Measurements from ENCODE around the gene NR6A1. TPM values are rescaled to one million over a fixed set of nuclear protein-coding genes. Genes with fewer than 3 reads are reported as not detected.
A peak's percentile ranks its signal among the peaks of the same experiment; 100 is the strongest.

The NR6A1 gene
- total and polyA plus RNA-seq, 2 experiments from 2014 or later: 44.2 to 139 TPM

DNA sequence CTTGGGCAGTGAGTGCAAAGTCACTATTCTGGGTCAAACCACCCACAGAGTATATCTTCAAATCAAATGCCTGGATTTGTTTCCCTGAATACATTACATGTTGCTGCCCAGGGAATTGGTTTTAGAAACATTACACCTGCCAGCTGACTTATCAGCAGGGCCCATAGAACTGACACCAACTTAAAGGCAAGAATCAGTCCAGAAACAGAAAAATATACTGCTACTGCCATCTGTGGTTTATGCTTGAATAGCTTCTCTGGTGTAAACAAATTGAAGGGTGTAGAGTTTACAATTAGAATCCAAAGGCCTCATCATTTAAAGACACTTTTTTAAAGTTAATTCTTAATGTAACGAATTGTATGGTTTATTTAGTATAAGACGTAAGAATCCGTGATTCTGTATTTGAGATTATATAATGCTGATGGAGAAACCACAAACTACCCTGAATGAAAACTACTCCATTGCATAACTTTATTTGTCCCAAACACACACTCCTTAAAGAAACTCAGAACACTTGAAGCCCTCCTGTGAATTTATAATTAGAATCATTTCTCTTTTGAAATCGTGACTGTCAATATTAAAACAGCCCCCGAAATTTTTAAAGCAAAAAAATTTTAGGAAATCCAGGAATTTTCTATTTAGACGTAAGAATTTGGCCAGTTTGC, 6.2 kb downstream of the NR6A1 start:
- peaks cover 19% of the 10 kb centered on the region for H4K20me1 ChIP-seq (replicated peaks; ENCODE audit: insufficient read depth)
- H3K4me2 ChIP-seq: peak overlapping the region; percentile 73
- no peak overlapping the region for H2AFZ ChIP-seq
- peaks cover 37% of the 10 kb centered on the region for H3K27me3 ChIP-seq (ENCODE audit: insufficient read depth)
- peaks cover 3% of the 10 kb centered on the region for H3K27me3 Mint-ChIP-seq (ENCODE audit: insufficient read depth, low read depth, poor library complexity)
- peak; percentile 40 for DNase-seq (ENCODE audit: low spot score)
- no peaks in the 10 kb centered on the region for H3K9me2 ChIP-seq (ENCODE audit: insufficient read depth)
- H3K27ac ChIP-seq (ENCODE audit: low read depth): no peak overlapping the region
- H3F3A ChIP-seq (replicated peaks; ENCODE audit: low read depth): no peaks in the 10 kb centered on the region; the same call in 1 of the 2 replicates
- no peak for TF ChIP-seq EZH2phosphoT487 (IDR thresholded peaks at IDR 0.05; ENCODE audit: unreplicated experiment)
- TF ChIP-seq, protein P1, sequence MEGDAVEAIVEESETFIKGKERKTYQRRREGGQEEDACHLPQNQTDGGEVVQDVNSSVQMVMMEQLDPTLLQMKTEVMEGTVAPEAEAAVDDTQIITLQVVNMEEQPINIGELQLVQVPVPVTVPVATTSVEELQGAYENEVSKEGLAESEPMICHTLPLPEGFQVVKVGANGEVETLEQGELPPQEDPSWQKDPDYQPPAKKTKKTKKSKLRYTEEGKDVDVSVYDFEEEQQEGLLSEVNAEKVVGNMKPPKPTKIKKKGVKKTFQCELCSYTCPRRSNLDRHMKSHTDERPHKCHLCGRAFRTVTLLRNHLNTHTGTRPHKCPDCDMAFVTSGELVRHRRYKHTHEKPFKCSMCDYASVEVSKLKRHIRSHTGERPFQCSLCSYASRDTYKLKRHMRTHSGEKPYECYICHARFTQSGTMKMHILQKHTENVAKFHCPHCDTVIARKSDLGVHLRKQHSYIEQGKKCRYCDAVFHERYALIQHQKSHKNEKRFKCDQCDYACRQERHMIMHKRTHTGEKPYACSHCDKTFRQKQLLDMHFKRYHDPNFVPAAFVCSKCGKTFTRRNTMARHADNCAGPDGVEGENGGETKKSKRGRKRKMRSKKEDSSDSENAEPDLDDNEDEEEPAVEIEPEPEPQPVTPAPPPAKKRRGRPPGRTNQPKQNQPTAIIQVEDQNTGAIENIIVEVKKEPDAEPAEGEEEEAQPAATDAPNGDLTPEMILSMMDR (conservative IDR thresholded peaks at IDR 0.05; ENCODE audit: low read depth in 2 of 2): peak; percentile 45 to 46
- no peaks in the 10 kb centered on the region for H3K36me3 Mint-ChIP-seq (ENCODE audit: low read depth)
- peaks cover 77% of the 10 kb centered on the region for H3K4me1 ChIP-seq (ENCODE audit: insufficient read depth)
- no peak; the same call in 2 of the 3 replicates for ATAC-seq
- H3K36me3 ChIP-seq (ENCODE audit: insufficient read depth): no peaks in the 10 kb centered on the region
- peaks cover 77% of the 10 kb centered on the region for H3K4me1 Mint-ChIP-seq
- peak overlapping the region; percentile 80 for H3K4me3 Mint-ChIP-seq
- H3K79me2 ChIP-seq (replicated peaks; ENCODE audit: insufficient read depth): peaks cover 76% of the 10 kb centered on the region
- peak overlapping the region; percentile 56; the same call in 1 of the 2 replicates for H3K4me3 ChIP-seq
- no peaks in the 10 kb centered on the region for H3K9me3 Mint-ChIP-seq
- H3K27ac Mint-ChIP-seq: 0 out of 2 replicates have a peak overlapping the region, but pooled peaks have one; percentile 33

DNA sequence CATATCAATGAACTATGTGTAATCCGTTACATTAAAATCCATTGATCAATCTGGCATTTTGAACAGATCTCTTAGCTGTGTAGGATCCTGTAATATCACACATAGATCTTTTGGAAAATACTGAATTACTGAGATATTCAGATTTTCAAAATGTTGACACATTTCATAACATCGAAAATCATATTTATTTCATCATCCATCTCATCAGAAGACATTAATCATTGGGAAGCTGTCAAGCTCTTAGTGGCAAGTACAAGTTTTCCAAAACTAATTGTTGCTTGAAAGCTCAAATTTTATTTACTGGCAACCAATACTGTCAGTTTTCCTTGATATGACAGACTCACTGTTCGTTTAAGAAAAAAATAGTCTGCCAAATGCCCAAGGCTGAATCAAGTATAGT, 8.5 kb downstream of the NR6A1 start:
- peak overlapping the region; percentile 14 for H3K4me3 Mint-ChIP-seq
- H3K4me1 ChIP-seq (ENCODE audit: insufficient read depth): peaks cover 77% of the 10 kb centered on the region
- TF ChIP-seq, protein P2, sequence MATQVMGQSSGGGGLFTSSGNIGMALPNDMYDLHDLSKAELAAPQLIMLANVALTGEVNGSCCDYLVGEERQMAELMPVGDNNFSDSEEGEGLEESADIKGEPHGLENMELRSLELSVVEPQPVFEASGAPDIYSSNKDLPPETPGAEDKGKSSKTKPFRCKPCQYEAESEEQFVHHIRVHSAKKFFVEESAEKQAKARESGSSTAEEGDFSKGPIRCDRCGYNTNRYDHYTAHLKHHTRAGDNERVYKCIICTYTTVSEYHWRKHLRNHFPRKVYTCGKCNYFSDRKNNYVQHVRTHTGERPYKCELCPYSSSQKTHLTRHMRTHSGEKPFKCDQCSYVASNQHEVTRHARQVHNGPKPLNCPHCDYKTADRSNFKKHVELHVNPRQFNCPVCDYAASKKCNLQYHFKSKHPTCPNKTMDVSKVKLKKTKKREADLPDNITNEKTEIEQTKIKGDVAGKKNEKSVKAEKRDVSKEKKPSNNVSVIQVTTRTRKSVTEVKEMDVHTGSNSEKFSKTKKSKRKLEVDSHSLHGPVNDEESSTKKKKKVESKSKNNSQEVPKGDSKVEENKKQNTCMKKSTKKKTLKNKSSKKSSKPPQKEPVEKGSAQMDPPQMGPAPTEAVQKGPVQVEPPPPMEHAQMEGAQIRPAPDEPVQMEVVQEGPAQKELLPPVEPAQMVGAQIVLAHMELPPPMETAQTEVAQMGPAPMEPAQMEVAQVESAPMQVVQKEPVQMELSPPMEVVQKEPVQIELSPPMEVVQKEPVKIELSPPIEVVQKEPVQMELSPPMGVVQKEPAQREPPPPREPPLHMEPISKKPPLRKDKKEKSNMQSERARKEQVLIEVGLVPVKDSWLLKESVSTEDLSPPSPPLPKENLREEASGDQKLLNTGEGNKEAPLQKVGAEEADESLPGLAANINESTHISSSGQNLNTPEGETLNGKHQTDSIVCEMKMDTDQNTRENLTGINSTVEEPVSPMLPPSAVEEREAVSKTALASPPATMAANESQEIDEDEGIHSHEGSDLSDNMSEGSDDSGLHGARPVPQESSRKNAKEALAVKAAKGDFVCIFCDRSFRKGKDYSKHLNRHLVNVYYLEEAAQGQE (IDR thresholded peaks at IDR 0.05; ENCODE audit: unreplicated experiment): no peak
- TF ChIP-seq, protein P3, sequence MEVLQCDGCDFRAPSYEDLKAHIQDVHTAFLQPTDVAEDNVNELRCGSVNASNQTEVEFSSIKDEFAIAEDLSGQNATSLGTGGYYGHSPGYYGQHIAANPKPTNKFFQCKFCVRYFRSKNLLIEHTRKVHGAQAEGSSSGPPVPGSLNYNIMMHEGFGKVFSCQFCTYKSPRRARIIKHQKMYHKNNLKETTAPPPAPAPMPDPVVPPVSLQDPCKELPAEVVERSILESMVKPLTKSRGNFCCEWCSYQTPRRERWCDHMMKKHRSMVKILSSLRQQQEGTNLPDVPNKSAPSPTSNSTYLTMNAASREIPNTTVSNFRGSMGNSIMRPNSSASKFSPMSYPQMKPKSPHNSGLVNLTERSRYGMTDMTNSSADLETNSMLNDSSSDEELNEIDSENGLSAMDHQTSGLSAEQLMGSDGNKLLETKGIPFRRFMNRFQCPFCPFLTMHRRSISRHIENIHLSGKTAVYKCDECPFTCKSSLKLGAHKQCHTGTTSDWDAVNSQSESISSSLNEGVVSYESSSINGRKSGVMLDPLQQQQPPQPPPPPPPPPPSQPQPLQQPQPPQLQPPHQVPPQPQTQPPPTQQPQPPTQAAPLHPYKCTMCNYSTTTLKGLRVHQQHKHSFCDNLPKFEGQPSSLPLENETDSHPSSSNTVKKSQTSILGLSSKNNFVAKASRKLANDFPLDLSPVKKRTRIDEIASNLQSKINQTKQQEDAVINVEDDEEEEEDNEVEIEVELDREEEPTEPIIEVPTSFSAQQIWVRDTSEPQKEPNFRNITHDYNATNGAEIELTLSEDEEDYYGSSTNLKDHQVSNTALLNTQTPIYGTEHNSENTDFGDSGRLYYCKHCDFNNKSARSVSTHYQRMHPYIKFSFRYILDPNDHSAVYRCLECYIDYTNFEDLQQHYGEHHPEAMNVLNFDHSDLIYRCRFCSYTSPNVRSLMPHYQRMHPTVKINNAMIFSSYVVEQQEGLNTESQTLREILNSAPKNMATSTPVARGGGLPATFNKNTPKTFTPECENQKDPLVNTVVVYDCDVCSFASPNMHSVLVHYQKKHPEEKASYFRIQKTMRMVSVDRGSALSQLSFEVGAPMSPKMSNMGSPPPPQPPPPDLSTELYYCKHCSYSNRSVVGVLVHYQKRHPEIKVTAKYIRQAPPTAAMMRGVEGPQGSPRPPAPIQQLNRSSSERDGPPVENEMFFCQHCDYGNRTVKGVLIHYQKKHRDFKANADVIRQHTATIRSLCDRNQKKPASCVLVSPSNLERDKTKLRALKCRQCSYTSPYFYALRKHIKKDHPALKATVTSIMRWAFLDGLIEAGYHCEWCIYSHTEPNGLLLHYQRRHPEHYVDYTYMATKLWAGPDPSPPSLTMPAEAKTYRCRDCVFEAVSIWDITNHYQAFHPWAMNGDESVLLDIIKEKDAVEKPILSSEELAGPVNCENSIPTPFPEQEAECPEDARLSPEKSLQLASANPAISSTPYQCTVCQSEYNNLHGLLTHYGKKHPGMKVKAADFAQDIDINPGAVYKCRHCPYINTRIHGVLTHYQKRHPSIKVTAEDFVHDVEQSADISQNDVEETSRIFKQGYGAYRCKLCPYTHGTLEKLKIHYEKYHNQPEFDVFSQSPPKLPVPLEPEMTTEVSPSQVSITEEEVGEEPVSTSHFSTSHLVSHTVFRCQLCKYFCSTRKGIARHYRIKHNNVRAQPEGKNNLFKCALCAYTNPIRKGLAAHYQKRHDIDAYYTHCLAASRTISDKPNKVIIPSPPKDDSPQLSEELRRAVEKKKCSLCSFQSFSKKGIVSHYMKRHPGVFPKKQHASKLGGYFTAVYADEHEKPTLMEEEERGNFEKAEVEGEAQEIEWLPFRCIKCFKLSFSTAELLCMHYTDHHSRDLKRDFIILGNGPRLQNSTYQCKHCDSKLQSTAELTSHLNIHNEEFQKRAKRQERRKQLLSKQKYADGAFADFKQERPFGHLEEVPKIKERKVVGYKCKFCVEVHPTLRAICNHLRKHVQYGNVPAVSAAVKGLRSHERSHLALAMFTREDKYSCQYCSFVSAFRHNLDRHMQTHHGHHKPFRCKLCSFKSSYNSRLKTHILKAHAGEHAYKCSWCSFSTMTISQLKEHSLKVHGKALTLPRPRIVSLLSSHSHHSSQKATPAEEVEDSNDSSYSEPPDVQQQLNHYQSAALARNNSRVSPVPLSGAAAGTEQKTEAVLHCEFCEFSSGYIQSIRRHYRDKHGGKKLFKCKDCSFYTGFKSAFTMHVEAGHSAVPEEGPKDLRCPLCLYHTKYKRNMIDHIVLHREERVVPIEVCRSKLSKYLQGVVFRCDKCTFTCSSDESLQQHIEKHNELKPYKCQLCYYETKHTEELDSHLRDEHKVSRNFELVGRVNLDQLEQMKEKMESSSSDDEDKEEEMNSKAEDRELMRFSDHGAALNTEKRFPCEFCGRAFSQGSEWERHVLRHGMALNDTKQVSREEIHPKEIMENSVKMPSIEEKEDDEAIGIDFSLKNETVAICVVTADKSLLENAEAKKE (CRISPR knock-in tag; IDR thresholded peaks at IDR 0.05): no peak
- no peak for TF ChIP-seq STAT1 (IDR thresholded peaks at IDR 0.05; ENCODE audit: unreplicated experiment)
- TF ChIP-seq, protein P4, sequence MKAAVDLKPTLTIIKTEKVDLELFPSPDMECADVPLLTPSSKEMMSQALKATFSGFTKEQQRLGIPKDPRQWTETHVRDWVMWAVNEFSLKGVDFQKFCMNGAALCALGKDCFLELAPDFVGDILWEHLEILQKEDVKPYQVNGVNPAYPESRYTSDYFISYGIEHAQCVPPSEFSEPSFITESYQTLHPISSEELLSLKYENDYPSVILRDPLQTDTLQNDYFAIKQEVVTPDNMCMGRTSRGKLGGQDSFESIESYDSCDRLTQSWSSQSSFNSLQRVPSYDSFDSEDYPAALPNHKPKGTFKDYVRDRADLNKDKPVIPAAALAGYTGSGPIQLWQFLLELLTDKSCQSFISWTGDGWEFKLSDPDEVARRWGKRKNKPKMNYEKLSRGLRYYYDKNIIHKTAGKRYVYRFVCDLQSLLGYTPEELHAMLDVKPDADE (IDR thresholded peaks at IDR 0.05): no peak

More for the DNA sequence above, 8.5 kb downstream of the NR6A1 start:
- Histone ChIP-seq H3K27ac (ENCODE audit: low read depth) (no peak overlapping the region), H3F3A (replicated peaks; ENCODE audit: low read depth) (no peaks in the 10 kb centered on the region), H3K9me2 (ENCODE audit: insufficient read depth) (no peaks in the 10 kb centered on the region), H3K27me3 (ENCODE audit: insufficient read depth) (peaks cover 17% of the 10 kb centered on the region), H2AFZ (no peak overlapping the region), H3K4me2 (peak overlapping the region; percentile 56; the same call in 1 of the 2 replicates), H4K20me1 (replicated peaks; ENCODE audit: insufficient read depth) (peaks cover 4% of the 10 kb centered on the region; the same call in 1 of the 2 replicates), H3K36me3 (ENCODE audit: insufficient read depth) (no peaks in the 10 kb centered on the region), H3K4me3 (no peak overlapping the region), H3K79me2 (replicated peaks; ENCODE audit: insufficient read depth) (peaks cover 70% of the 10 kb centered on the region)
- Mint-ChIP-seq H3K4me1 (peaks cover 88% of the 10 kb centered on the region), H3K9me3 (no peaks in the 10 kb centered on the region), H3K27ac (peak overlapping the region; percentile 89), H3K27me3 (ENCODE audit: insufficient read depth, low read depth, poor library complexity) (peaks cover 6% of the 10 kb centered on the region), H3K36me3 (ENCODE audit: low read depth) (no peaks in the 10 kb centered on the region)
- ATAC-seq (no peak), DNase-seq (ENCODE audit: low spot score) (no peak)
